OCI-LY1 (cell line): ENCODE measurements around the gene TMC5.

Experiments used
- H2AFZ ChIP-seq: fragments of 200-600 bp; sonication (generic), shearing (Covaris generic); 2 replicates; pipeline ENCODE4 v1.6.0; 2014; ENCODE audit warnings: antibody characterized with exemption, mild to moderate bottlenecking, low read length
- H3F3A ChIP-seq: fragments of 200-600 bp; sonication (generic), shearing (Covaris generic); 2 replicates; pipeline ENCODE4 v1.6.0; 2014; ENCODE audit warnings: mild to moderate bottlenecking, antibody characterized with exemption, low read length, moderate library complexity; ENCODE audit not compliant: insufficient read depth
- H3K27ac ChIP-seq: fragments of 200-600 bp; sonication (generic); 2 replicates; pipeline ENCODE4 v1.5.1; 2014; ENCODE audit warnings: low read length, mixed run types, mild to moderate bottlenecking, low read depth; ENCODE audit not compliant: poor library complexity, severe bottlenecking
- H3K27me3 ChIP-seq: fragments of 200-600 bp; sonication (generic); 2 replicates; pipeline ENCODE4 v1.6.0; 2014; ENCODE audit warnings: antibody characterized with exemption, mild to moderate bottlenecking, low read length, moderate library complexity; ENCODE audit not compliant: insufficient read depth
- H3K36me3 ChIP-seq: fragments of 200-600 bp; sonication (generic); 2 replicates; pipeline ENCODE4 v1.6.1; 2014; ENCODE audit warnings: mild to moderate bottlenecking, antibody characterized with exemption, low read length, moderate library complexity, mixed read lengths; ENCODE audit not compliant: insufficient read depth
- H3K4me1 ChIP-seq: fragments of 200-600 bp; sonication (generic); 2 replicates; pipeline ENCODE4 v1.5.1; 2014; ENCODE audit warnings: mild to moderate bottlenecking, low read length, moderate library complexity; ENCODE audit not compliant: insufficient read depth, severe bottlenecking
- H3K4me2 ChIP-seq: fragments of 200-600 bp; sonication (generic), shearing (Covaris generic); 2 replicates; pipeline ENCODE4 v1.6.1; 2014; ENCODE audit warnings: low read length
- H3K4me3 ChIP-seq: fragments of 200-600 bp; sonication (generic); 2 replicates; pipeline ENCODE4 v1.5.1; 2014; ENCODE audit warnings: low read length, low read depth, mild to moderate bottlenecking, mixed read lengths; ENCODE audit not compliant: poor library complexity, severe bottlenecking
- H3K79me2 ChIP-seq: fragments of 200-600 bp; shearing (Covaris generic); 2 replicates; pipeline ENCODE4 v1.6.1; 2016; ENCODE audit warnings: mixed run types, low read length, mixed read lengths; ENCODE audit not compliant: insufficient read depth
- H3K9ac ChIP-seq: fragments of 200-600 bp; sonication (generic), shearing (Covaris generic); 2 replicates; pipeline ENCODE4 v1.6.1; 2014; ENCODE audit warnings: mild to moderate bottlenecking, low read length, mixed read lengths
- H3K9me2 ChIP-seq: fragments of 200-600 bp; sonication (generic), shearing (Covaris generic); 2 replicates; pipeline ENCODE4 v1.6.1; 2014; ENCODE audit warnings: low read depth, mild to moderate bottlenecking, low read length, mixed read lengths
- H3K9me3 ChIP-seq: fragments of 200-600 bp; shearing (Covaris generic); 2 replicates; pipeline ENCODE4 v1.6.1; 2014; ENCODE audit warnings: low read length, mixed read lengths
- H4K20me1 ChIP-seq: fragments of 200-600 bp; sonication (generic), shearing (Covaris generic); 2 replicates; pipeline ENCODE4 v1.6.0; 2016; ENCODE audit warnings: mild to moderate bottlenecking, low read length; ENCODE audit not compliant: insufficient read depth
- EZH2 ChIP-seq: fragments of 200-600 bp; sonication (generic), shearing (Covaris generic); IDR thresholded peaks from 2 replicates; pipeline ENCODE4 v1.8.0; 2017; ENCODE audit warnings: borderline replicate concordance, mixed run types, mild to moderate bottlenecking, antibody characterized with exemption, low read length, moderate library complexity, mixed read lengths
- TF ChIP-seq, protein P1 (sequence below): fragments of 200-600 bp; sonication (generic), shearing (Covaris generic); IDR thresholded peaks from 2 replicates; pipeline ENCODE4 v1.5.1; 2017; ENCODE audit warnings: mild to moderate bottlenecking, antibody characterized with exemption, low read length, moderate library complexity, mixed read lengths

Gene TMC5

DNA sequence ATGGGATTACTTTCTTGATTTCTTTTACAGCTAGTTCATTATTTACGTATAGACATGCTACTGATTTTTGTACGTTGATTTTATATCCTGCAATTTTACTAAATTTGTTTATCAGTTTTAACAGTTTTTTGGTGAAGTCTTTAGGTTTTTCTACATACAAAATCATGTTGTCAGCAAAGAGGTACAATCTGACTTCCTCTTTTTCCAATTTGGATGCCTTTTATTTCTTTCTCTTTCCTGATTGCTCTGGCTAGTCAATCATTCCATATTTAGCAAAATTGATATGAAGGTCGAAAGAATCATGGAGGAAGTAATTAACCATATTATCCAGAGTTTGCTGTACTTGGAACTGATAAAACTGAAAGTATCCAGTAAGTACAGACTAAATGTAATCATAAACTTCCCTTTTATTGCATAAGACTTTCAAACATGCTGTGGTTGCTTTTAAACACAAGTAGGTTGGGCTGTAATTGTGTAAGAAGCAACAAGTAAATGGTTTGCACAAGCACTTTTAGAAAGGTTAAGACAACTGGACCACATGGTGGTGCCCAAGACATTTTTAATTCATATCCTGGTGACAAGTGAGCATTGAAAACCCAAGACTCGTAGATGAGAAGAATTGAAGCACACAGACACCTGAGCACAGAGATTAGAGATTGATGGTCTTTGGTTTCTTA, 95.8 kb downstream of the TMC5 start:
- no peak overlapping the region for H3K4me2 ChIP-seq
- no peak overlapping the region for H2AFZ ChIP-seq
- TF ChIP-seq, protein P1, sequence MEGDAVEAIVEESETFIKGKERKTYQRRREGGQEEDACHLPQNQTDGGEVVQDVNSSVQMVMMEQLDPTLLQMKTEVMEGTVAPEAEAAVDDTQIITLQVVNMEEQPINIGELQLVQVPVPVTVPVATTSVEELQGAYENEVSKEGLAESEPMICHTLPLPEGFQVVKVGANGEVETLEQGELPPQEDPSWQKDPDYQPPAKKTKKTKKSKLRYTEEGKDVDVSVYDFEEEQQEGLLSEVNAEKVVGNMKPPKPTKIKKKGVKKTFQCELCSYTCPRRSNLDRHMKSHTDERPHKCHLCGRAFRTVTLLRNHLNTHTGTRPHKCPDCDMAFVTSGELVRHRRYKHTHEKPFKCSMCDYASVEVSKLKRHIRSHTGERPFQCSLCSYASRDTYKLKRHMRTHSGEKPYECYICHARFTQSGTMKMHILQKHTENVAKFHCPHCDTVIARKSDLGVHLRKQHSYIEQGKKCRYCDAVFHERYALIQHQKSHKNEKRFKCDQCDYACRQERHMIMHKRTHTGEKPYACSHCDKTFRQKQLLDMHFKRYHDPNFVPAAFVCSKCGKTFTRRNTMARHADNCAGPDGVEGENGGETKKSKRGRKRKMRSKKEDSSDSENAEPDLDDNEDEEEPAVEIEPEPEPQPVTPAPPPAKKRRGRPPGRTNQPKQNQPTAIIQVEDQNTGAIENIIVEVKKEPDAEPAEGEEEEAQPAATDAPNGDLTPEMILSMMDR, result no peak
- no peak for TF ChIP-seq EZH2
- no peaks in the 10 kb centered on the region for H3K9me3 ChIP-seq
- no peaks in the 10 kb centered on the region for H3K27me3 ChIP-seq
- no peak overlapping the region for H3K4me3 ChIP-seq
- H3K9me2 ChIP-seq, result no peaks in the 10 kb centered on the region
- no peak overlapping the region for H3K27ac ChIP-seq
- no peaks in the 10 kb centered on the region for H4K20me1 ChIP-seq
- no peaks in the 10 kb centered on the region for H3F3A ChIP-seq
- no peak overlapping the region for H3K9ac ChIP-seq
- H3K36me3 ChIP-seq, result peaks cover 79% of the 10 kb centered on the region
- no peaks in the 10 kb centered on the region for H3K79me2 ChIP-seq
- H3K4me1 ChIP-seq, result peaks cover 2% of the 10 kb centered on the region

DNA sequence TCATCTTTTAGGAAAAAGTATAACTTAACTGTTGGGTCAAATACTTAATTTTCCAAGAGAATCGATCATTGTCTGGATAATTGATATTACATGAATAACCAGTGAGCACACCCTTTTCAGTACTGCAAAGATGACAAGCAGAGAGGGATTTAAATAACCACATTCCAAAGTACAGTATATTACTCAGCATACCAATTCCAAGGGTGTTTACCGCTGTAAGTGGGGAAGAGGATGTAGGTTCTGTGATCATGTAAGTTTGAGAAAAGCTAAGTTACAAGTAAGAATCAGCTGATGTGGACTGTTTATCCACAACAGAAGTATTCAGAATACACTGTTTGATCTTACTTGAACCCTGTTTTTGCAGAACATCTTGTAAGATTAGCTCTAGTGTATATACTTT, 98.1 kb downstream of the TMC5 start:
- H3K9ac ChIP-seq, result no peak overlapping the region
- no peak overlapping the region for H3K4me3 ChIP-seq
- no peak for TF ChIP-seq EZH2
- TF ChIP-seq, protein P1, result no peak
- H3F3A ChIP-seq, result no peaks in the 10 kb centered on the region
- H3K4me1 ChIP-seq, result peaks cover 22% of the 10 kb centered on the region
- H2AFZ ChIP-seq, result no peak overlapping the region
- H3K79me2 ChIP-seq, result peaks cover 7% of the 10 kb centered on the region
- no peaks in the 10 kb centered on the region for H3K9me2 ChIP-seq
- no peaks in the 10 kb centered on the region for H4K20me1 ChIP-seq
- H3K9me3 ChIP-seq, result no peaks in the 10 kb centered on the region
- H3K27me3 ChIP-seq, result no peaks in the 10 kb centered on the region
- peaks cover 60% of the 10 kb centered on the region for H3K36me3 ChIP-seq
- H3K4me2 ChIP-seq, result no peak overlapping the region
- H3K27ac ChIP-seq, result no peak overlapping the region

DNA sequence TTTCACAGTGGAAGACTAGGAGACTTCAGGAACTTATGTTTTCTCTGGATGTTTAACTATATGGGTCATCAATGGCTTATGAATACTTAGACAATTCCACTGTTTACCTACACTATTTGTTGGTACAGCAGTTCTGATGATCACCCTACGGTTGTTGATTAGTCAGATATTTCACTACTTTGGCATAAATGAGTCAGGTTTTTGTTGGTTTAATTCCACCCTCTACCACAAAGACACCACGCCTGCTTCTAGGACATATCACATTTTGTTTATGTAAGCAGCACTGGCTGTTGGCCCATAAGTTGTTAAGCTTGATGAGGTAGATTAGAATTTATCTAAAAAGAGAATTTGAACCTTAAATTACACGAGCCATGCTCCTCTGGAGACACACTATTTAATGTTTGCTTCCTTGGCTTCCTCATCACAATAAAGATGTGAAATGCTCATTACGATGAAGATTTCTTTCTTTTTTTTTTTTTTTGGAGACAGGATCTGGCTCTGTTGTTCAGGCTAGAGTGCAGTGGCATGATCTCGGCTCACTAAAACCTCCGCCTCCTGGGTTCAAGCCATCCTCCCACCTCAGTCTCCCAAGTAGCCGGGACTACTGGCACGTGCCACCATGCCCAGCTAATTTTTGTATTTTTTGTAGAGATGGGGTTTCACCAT, 99.9 kb downstream of the TMC5 start:
- no peak for TF ChIP-seq EZH2
- TF ChIP-seq, protein P1, result no peak
- H3K27me3 ChIP-seq, result no peaks in the 10 kb centered on the region
- peaks cover 32% of the 10 kb centered on the region for H3K4me1 ChIP-seq
- no peak overlapping the region for H2AFZ ChIP-seq
- H3K79me2 ChIP-seq, result peaks cover 14% of the 10 kb centered on the region
- H4K20me1 ChIP-seq, result no peaks in the 10 kb centered on the region
- H3K9me3 ChIP-seq, result no peaks in the 10 kb centered on the region
- no peak overlapping the region for H3K9ac ChIP-seq
- no peaks in the 10 kb centered on the region for H3K9me2 ChIP-seq
- peaks cover 50% of the 10 kb centered on the region for H3K36me3 ChIP-seq
- H3F3A ChIP-seq, result 0 out of 2 replicates have a peak, but pooled peaks cover 3% of the 10 kb centered on the region
- H3K27ac ChIP-seq, result no peak overlapping the region
- no peak overlapping the region for H3K4me3 ChIP-seq
- no peak overlapping the region for H3K4me2 ChIP-seq
